ENCODE data around the gene PCDH20. TPM values are rescaled to one million over a fixed set of nuclear protein-coding genes. Genes with fewer than 3 reads are reported as not detected.

Gene PCDH20, protein sequence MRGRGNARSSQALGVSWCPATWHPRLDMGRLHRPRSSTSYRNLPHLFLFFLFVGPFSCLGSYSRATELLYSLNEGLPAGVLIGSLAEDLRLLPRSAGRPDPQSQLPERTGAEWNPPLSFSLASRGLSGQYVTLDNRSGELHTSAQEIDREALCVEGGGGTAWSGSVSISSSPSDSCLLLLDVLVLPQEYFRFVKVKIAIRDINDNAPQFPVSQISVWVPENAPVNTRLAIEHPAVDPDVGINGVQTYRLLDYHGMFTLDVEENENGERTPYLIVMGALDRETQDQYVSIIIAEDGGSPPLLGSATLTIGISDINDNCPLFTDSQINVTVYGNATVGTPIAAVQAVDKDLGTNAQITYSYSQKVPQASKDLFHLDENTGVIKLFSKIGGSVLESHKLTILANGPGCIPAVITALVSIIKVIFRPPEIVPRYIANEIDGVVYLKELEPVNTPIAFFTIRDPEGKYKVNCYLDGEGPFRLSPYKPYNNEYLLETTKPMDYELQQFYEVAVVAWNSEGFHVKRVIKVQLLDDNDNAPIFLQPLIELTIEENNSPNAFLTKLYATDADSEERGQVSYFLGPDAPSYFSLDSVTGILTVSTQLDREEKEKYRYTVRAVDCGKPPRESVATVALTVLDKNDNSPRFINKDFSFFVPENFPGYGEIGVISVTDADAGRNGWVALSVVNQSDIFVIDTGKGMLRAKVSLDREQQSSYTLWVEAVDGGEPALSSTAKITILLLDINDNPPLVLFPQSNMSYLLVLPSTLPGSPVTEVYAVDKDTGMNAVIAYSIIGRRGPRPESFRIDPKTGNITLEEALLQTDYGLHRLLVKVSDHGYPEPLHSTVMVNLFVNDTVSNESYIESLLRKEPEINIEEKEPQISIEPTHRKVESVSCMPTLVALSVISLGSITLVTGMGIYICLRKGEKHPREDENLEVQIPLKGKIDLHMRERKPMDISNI
- total RNA-seq, result 0.11 TPM in 1 of 2 replicates, not detected in the other

DNA sequence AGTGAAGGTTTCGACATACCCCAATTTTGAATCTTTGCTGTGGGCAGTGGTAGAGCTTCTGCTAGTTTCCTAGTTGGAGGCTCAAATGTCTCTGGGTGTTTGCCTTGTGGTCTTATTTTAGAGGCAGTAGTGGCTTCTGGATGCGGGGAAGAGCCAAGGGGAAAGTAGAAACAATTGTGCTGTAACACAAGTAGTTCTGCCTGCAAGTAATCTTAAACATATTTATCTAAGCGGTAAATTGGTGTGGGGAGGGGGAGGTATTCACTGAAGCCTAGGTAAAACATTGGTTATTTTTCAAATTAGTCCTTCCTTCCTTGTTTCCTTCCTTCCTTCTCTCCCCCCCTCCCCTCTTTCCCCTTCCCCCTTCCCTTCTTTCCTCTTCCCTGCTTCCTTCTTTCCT, at the start of gene PCDH20:
Gene PCDH20 (minus strand): TSS at position 101 of the 400 bp plus-strand sequence. CDS start 691 bp downstream, outside the sequence.

